Measurements from ENCODE around the gene SMARCD1.

DNA sequence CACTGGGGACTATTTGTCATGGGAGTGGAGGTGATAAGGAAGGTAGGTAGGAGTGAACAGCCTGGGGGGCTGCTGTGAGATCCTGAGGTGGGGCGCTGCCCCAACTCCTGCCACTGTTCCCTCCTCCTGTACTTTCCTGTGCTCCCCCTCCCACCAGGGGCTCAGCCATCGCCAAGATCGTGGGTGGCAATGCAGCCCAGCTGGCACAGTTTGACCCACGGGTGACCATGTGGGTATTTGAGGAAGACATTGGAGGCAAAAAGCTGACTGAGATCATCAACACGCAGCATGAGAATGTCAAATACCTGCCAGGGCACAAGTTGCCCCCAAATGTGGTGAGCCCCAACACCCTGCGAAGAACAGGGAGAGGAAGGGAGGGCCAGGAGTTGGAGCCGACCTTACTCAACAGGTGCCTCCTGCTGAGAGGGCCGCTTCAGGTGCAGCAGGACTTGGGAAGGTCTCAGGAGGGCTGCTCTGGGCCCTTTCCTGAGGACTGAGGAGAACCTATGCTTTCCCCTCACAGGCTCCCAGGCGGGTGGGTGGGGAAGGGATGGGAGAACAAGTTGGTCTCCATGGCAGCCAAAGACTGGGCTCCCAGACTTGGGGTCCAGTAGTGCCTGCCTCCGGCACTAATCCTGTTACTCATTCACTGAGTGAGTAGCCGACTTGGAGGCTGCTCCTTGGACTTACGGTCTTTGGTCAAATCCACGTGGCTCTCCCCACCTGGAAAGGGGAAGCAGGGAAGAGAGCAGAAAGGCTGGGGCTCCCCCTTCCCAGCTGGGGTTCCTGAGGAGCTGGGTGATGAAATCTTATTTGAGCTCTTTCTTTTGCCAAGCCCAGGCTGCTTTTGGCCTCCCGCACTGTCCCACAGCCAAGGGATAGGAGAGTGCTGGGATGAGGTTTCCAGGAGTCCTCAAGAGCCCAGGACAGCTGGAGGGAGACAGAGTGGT lies 19.6 kb downstream of the SMARCD1 start:
- TF ChIP-seq, protein P1, sequence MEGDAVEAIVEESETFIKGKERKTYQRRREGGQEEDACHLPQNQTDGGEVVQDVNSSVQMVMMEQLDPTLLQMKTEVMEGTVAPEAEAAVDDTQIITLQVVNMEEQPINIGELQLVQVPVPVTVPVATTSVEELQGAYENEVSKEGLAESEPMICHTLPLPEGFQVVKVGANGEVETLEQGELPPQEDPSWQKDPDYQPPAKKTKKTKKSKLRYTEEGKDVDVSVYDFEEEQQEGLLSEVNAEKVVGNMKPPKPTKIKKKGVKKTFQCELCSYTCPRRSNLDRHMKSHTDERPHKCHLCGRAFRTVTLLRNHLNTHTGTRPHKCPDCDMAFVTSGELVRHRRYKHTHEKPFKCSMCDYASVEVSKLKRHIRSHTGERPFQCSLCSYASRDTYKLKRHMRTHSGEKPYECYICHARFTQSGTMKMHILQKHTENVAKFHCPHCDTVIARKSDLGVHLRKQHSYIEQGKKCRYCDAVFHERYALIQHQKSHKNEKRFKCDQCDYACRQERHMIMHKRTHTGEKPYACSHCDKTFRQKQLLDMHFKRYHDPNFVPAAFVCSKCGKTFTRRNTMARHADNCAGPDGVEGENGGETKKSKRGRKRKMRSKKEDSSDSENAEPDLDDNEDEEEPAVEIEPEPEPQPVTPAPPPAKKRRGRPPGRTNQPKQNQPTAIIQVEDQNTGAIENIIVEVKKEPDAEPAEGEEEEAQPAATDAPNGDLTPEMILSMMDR (IDR thresholded peaks at IDR 0.05), result no peak
- TF ChIP-seq EZH2phosphoT487 (IDR thresholded peaks at IDR 0.05), result no peak
